HL-60 (cell line): ENCODE measurements around the gene CELF5.

Experiments used
- DNase-seq, 2 experiments: peaks; one replicate each; pipeline ENCODE4 v3.0.0-alpha.2; 2010 to 2020; ENCODE audit warnings: low read depth in 1 of 2, low spot score in 1 of 2
- H3K27ac ChIP-seq: fragments of 250-450 bp; sonication (Bioruptor Pico); replicated peaks from 2 replicates; pipeline ENCODE4 v1.5.1; 2020; ENCODE audit warnings: mild to moderate bottlenecking, moderate library complexity
- H3K27me3 ChIP-seq: fragments of 250-450 bp; sonication (Bioruptor Pico); 2 replicates; pipeline ENCODE4 v1.5.1; 2021; ENCODE audit warnings: mild to moderate bottlenecking, moderate library complexity; ENCODE audit not compliant: insufficient read depth, poor library complexity, severe bottlenecking
- H3K4me3 ChIP-seq: replicated peaks from 2 replicates; pipeline ENCODE4 v1.5.1; 2011; ENCODE audit warnings: mild to moderate bottlenecking, control low read depth, low read length; ENCODE audit not compliant: insufficient read depth
- GABPA ChIP-seq: IDR thresholded peaks from 2 replicates; pipeline ENCODE4 v1.6.1; 2012; ENCODE audit warnings: low read depth
- POLR2AphosphoS5 ChIP-seq: IDR thresholded peaks from 2 replicates; pipeline ENCODE4 v1.6.1; 2012; ENCODE audit warnings: low read depth
- SPI1 ChIP-seq: IDR thresholded peaks from 2 replicates; pipeline ENCODE4 v1.6.1; 2012; ENCODE audit warnings: low read depth, mild to moderate bottlenecking, borderline replicate concordance
- TF ChIP-seq, protein P1 (sequence below): IDR thresholded peaks from one replicate; pipeline ENCODE4 v1.5.1; 2011; ENCODE audit warnings: low read length, control low read depth, inconsistent platforms; ENCODE audit not compliant: insufficient read depth
- TF ChIP-seq, protein P2 (sequence below): IDR thresholded peaks from 2 replicates; pipeline ENCODE4 v1.6.1; 2012; ENCODE audit warnings: low read depth; ENCODE audit not compliant: insufficient replicate concordance

Gene CELF5

DNA sequence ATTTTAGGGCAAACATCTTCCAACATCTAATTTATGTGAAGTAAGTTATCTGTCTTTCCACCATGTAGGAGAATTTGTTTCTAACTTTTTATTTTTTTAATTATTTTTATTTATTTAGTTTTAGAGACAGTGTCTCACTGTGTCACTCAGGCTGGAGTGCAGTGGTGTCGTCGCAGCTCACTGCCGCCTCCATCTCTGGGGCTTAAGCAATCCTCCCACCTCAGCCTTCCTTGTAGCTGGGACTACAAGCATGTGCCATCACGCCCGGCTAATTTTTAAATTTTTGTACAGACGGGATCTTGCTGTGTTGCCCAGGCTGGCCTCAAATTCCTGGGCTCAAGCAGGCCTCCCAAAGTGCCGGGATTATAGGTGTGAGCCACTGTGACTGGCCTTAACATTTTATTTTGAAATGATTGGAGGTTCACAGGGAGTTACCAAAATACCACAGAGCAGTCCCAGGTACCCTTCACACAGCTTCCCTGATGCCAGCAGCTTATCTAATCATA, 58.8 kb downstream of the CELF5 start:
- no peak for DNase-seq
- Histone ChIP-seq H3K4me3 (no peak overlapping the region), H3K27me3 (peaks cover 17% of the 10 kb centered on the region), H3K27ac (no peak overlapping the region)
- TF ChIP-seq SPI1 (no peak), POLR2AphosphoS5 (no peak), GABPA (no peak)
- TF ChIP-seq, protein P1, sequence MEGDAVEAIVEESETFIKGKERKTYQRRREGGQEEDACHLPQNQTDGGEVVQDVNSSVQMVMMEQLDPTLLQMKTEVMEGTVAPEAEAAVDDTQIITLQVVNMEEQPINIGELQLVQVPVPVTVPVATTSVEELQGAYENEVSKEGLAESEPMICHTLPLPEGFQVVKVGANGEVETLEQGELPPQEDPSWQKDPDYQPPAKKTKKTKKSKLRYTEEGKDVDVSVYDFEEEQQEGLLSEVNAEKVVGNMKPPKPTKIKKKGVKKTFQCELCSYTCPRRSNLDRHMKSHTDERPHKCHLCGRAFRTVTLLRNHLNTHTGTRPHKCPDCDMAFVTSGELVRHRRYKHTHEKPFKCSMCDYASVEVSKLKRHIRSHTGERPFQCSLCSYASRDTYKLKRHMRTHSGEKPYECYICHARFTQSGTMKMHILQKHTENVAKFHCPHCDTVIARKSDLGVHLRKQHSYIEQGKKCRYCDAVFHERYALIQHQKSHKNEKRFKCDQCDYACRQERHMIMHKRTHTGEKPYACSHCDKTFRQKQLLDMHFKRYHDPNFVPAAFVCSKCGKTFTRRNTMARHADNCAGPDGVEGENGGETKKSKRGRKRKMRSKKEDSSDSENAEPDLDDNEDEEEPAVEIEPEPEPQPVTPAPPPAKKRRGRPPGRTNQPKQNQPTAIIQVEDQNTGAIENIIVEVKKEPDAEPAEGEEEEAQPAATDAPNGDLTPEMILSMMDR: no peak
- TF ChIP-seq, protein P2, sequence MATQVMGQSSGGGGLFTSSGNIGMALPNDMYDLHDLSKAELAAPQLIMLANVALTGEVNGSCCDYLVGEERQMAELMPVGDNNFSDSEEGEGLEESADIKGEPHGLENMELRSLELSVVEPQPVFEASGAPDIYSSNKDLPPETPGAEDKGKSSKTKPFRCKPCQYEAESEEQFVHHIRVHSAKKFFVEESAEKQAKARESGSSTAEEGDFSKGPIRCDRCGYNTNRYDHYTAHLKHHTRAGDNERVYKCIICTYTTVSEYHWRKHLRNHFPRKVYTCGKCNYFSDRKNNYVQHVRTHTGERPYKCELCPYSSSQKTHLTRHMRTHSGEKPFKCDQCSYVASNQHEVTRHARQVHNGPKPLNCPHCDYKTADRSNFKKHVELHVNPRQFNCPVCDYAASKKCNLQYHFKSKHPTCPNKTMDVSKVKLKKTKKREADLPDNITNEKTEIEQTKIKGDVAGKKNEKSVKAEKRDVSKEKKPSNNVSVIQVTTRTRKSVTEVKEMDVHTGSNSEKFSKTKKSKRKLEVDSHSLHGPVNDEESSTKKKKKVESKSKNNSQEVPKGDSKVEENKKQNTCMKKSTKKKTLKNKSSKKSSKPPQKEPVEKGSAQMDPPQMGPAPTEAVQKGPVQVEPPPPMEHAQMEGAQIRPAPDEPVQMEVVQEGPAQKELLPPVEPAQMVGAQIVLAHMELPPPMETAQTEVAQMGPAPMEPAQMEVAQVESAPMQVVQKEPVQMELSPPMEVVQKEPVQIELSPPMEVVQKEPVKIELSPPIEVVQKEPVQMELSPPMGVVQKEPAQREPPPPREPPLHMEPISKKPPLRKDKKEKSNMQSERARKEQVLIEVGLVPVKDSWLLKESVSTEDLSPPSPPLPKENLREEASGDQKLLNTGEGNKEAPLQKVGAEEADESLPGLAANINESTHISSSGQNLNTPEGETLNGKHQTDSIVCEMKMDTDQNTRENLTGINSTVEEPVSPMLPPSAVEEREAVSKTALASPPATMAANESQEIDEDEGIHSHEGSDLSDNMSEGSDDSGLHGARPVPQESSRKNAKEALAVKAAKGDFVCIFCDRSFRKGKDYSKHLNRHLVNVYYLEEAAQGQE: no peak

DNA sequence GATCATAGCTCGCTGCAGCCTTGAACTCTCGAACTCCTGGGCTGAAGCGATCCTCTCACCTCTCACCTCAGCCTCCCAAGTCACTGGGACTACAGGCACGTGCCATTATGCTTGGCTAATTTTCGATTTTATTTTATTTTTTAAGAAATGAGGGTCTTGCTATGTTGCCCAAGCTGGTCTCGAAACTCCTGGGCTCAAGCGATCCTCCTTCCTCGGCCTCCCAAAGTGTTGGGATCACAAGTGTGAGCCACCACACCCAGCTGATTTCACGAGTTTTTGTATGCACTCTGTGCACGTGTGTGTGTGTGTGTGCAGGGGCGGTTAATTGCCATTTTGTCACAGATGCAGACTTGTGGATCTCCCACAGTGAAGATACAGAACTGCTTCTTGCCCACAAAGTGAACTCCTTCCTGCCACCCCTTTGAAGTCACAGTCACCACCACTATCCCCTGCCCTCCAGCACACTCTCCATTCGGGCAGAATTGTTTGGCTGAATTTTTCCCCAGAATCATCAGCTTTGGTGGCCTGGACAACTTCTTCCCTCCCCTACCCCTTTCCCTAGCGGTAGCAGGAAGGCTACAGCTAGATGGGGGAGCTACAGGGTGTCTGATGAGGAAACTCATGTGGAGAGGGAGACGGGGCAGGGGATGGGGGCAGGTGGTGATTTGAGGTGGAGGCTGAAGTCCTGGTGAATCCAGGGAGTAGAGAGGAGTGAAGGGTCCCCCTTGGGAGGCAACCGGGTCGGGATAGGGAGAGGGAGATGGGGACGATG, 59.6 kb downstream of the CELF5 start:
- no peak overlapping the region for H3K4me3 ChIP-seq
- H3K27ac ChIP-seq: no peak overlapping the region
- TF ChIP-seq, protein P2: no peak
- peaks cover 20% of the 10 kb centered on the region for H3K27me3 ChIP-seq
- DNase-seq: no peak

DNA sequence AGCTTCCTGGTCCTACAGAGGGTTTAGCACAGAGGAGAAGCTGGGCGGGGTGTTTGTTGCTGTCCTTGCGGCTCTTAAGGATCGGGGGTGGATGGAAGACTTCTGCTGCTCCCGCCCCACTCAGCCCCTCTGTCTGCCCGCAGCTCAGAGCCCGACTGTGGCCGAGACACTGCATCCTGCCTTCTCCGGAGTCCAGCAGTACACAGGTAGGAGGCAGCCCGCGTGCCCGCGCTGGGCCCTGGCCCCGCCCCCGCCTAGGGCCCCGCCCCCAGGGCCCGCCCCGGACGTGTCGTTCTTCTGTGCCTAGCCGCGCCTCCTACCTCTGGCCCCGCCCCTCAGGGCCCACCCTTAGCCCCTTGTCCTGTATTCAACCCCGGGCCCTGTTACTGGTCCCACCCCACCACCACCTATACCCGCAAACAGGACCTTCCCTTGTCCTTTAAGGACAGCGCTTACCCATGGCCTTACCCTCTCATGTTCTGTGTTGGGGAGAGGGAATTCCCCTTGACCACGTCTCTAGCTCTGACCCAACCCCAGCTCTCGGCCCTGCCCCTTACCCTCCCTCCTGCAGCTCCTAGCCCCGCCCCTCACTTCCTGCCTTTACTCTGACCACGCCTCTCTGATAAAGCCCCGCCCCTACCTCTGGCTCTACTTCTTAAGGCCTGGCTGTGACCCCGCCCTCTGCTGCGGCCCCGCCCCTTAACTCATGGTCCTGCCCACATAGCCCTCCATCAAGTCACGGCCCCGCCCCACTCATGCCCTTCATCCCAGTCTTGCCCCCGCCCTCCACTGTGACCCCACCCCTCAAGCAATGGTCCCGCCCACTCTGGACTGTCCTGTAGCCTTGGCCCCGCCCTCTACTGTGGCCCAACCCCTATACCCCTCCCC, 60.5 kb downstream of the CELF5 start:
- Histone ChIP-seq H3K27me3 (peaks cover 23% of the 10 kb centered on the region), H3K27ac (no peak overlapping the region), H3K4me3 (peak overlapping the region; percentile 5; the same call in 1 of the 2 replicates)
- DNase-seq: peak in 1 of 2 experiments; percentile 55
- TF ChIP-seq GABPA (no peak), POLR2AphosphoS5 (no peak), SPI1 (no peak)
- TF ChIP-seq, protein P2: no peak
- TF ChIP-seq, protein P1: no peak
